H1 (cell line): ENCODE data around the gene KRT76. TPM values are rescaled to one million over a fixed set of nuclear protein-coding genes. Genes with fewer than 3 reads are reported as not detected.

Source experiments
- CTCF ChIA-PET: fragments of 300-600 bp; sonication (Branson Sonifier 250); formaldehyde crosslinking; loops from one replicate; lab custom pipeline; 2021; ENCODE audit not compliant: partially characterized antibody; lab: Charles Lee
- POLR2A ChIA-PET: fragments of 300-600 bp; sonication (Branson Sonifier 250); formaldehyde crosslinking; loops from one replicate; lab custom pipeline; 2021; ENCODE audit warnings: inconsistent platforms; ENCODE audit not compliant: partially characterized antibody; lab: Charles Lee
- DNase-seq, 2 experiments: peaks; one replicate each; pipeline versions ENCODE4 v3.0.0 to v3.0.0-alpha.2; 2010 to 2022; ENCODE audit warnings: low spot score in 2 of 2, low read depth in 1 of 2, mixed read lengths in 1 of 2
- FAIRE-seq: peaks from 2 replicates; lab custom pipeline; 2011; peaks lifted over from hg19 to GRCh38; lab: Jason Lieb, UNC
- H2AFZ ChIP-seq: 2 replicates; pipeline ENCODE4 v1.8.1; 2012; ENCODE audit warnings: low read length, inconsistent platforms
- H2AK5ac ChIP-seq: 2 replicates; pipeline ENCODE4 v1.6.1; 2013; ENCODE audit warnings: low read depth, low read length
- H2BK120ac ChIP-seq: replicated peaks from 2 replicates; pipeline ENCODE3; 2013; ENCODE audit warnings: low read depth, low read length, inconsistent platforms
- H2BK12ac ChIP-seq: 2 replicates; pipeline ENCODE4 v1.6.1; 2013; ENCODE audit warnings: low read depth, low read length
- H2BK15ac ChIP-seq: 2 replicates; pipeline ENCODE4 v1.6.1; 2013; ENCODE audit warnings: low read length
- H2BK20ac ChIP-seq: 2 replicates; pipeline ENCODE4 v1.6.1; 2013; ENCODE audit warnings: low read length
- H2BK5ac ChIP-seq: 2 replicates; pipeline ENCODE4 v1.6.1; 2013; ENCODE audit warnings: low read depth, low read length
- H3K14ac ChIP-seq: 2 replicates; pipeline ENCODE4 v1.6.1; 2013; ENCODE audit warnings: inconsistent platforms; ENCODE audit not compliant: insufficient read length
- H3K18ac ChIP-seq: 2 replicates; pipeline ENCODE4 v1.6.1; 2013; ENCODE audit warnings: low read length; ENCODE audit errors: extremely low read depth
- H3K23ac ChIP-seq: 2 replicates; pipeline ENCODE4 v1.6.1; 2013; ENCODE audit warnings: inconsistent platforms; ENCODE audit not compliant: insufficient read length
- H3K23me2 ChIP-seq: 2 replicates; pipeline ENCODE4 v1.6.1; 2013; ENCODE audit warnings: low read depth, low read length
- H3K27ac ChIP-seq: 2 replicates; pipeline ENCODE4 v1.6.1; 2011; ENCODE audit warnings: low read depth, low read length, inconsistent platforms
- H3K27me3 ChIP-seq, 4 experiments: replicated peaks in 1 of 4; 1 replicate in 1 of 4; 2 replicates in 3 of 4; pipeline versions ENCODE4 v1.6.1 to v1.8.1; 2011 to 2013; ENCODE audit warnings: low read length in 3 of 4, mild to moderate bottlenecking in 3 of 4, inconsistent platforms in 2 of 4, mixed read lengths in 2 of 4, moderate library complexity in 1 of 4; ENCODE audit not compliant: control insufficient read depth in 3 of 4, insufficient read depth in 3 of 4; ENCODE audit errors: extremely low read depth in 1 of 4
- H3K36me3 ChIP-seq, 4 experiments: 2 replicates each; pipeline versions ENCODE4 v1.6.1 to v1.8.1; 2011 to 2013; ENCODE audit warnings: mild to moderate bottlenecking in 4 of 4, low read length in 3 of 4, moderate library complexity in 2 of 4, control low read depth in 1 of 4, inconsistent platforms in 1 of 4; ENCODE audit not compliant: insufficient read depth in 4 of 4, control insufficient read depth in 2 of 4
- H3K4ac ChIP-seq: replicated peaks from 2 replicates; pipeline ENCODE3; 2013; ENCODE audit warnings: low read length, low read depth, mixed read lengths, inconsistent platforms; ENCODE audit not compliant: insufficient read length
- H3K4me1 ChIP-seq, 4 experiments: replicated peaks in 1 of 4; 1 replicate in 1 of 4; 2 replicates in 3 of 4; pipeline versions ENCODE4 v1.6.1 to v1.8.1; 2011 to 2013; ENCODE audit warnings: low read length in 3 of 4, inconsistent platforms in 2 of 4, mixed read lengths in 1 of 4; ENCODE audit not compliant: insufficient read depth in 4 of 4, control insufficient read depth in 3 of 4
- H3K4me2 ChIP-seq, 2 experiments: 2 replicates each; pipeline versions ENCODE4 v1.6.1 to v1.8.1; 2011 to 2013; ENCODE audit warnings: low read depth in 2 of 2, low read length in 2 of 2, control low read depth in 1 of 2, inconsistent platforms in 1 of 2, mild to moderate bottlenecking in 1 of 2; ENCODE audit not compliant: insufficient read depth in 1 of 2
- H3K4me3 ChIP-seq, 4 experiments: fragments of 200-600, 300-600 bp in 1 of 4; sonication (generic), shearing (Covaris generic), sonication (Bioruptor Twin) in 1 of 4; 2 replicates each; pipeline versions ENCODE4 v1.5.1 to v1.8.1; 2011 to 2016; ENCODE audit warnings: low read length in 4 of 4, low read depth in 3 of 4, control low read depth in 2 of 4, inconsistent platforms in 2 of 4, mild to moderate bottlenecking in 2 of 4, mixed read lengths in 1 of 4, moderate library complexity in 1 of 4; ENCODE audit not compliant: insufficient read depth in 2 of 4; ENCODE audit errors: extremely low read depth in 1 of 4
- H3K56ac ChIP-seq: replicated peaks from 2 replicates; pipeline ENCODE3; 2013; ENCODE audit warnings: low read depth, mild to moderate bottlenecking, mixed read lengths, low read length, inconsistent platforms; ENCODE audit not compliant: insufficient read length
- H3K79me1 ChIP-seq: 2 replicates; pipeline ENCODE4 v1.6.1; 2013; ENCODE audit warnings: low read depth, low read length, control low read depth
- H3K79me2 ChIP-seq, 2 experiments: 2 replicates each; pipeline versions ENCODE4 v1.6.1 to v1.8.1; 2012 to 2013; ENCODE audit warnings: low read length in 2 of 2, mild to moderate bottlenecking in 2 of 2, inconsistent platforms in 1 of 2; ENCODE audit not compliant: insufficient read depth in 2 of 2, control insufficient read depth in 1 of 2
- H3K9ac ChIP-seq, 4 experiments: replicated peaks in 1 of 4; 1 replicate in 1 of 4; 2 replicates in 3 of 4; pipeline versions ENCODE4 v1.6.1 to v1.8.1; 2011 to 2013; ENCODE audit warnings: low read depth in 3 of 4, low read length in 3 of 4, control low read depth in 2 of 4, mild to moderate bottlenecking in 2 of 4, moderate library complexity in 2 of 4, inconsistent platforms in 1 of 4; ENCODE audit errors: extremely low read depth in 1 of 4
- H3K9me3 ChIP-seq, 2 experiments: 2 replicates each; pipeline versions ENCODE4 v1.6.1 to v1.8.1; 2012 to 2013; ENCODE audit warnings: mild to moderate bottlenecking in 2 of 2, moderate library complexity in 2 of 2, control low read depth in 1 of 2, inconsistent platforms in 1 of 2, low read depth in 1 of 2, low read length in 1 of 2, mixed read lengths in 1 of 2; ENCODE audit not compliant: insufficient read depth in 2 of 2
- H4K20me1 ChIP-seq, 2 experiments: replicated peaks in 1 of 2; 2 replicates each; pipeline versions ENCODE3 to v1.8.1; 2011 to 2013; ENCODE audit warnings: inconsistent platforms in 2 of 2, low read length in 2 of 2, mild to moderate bottlenecking in 1 of 2; ENCODE audit not compliant: insufficient read depth in 2 of 2, control insufficient read depth in 1 of 2
- H4K5ac ChIP-seq: 2 replicates; pipeline ENCODE4 v1.6.1; 2013; ENCODE audit warnings: low read length, low read depth, mixed read lengths, inconsistent platforms; ENCODE audit not compliant: insufficient read length
- H4K8ac ChIP-seq: 2 replicates; pipeline ENCODE4 v1.8.0; 2013; ENCODE audit warnings: mild to moderate bottlenecking, moderate library complexity, low read length, inconsistent platforms; ENCODE audit not compliant: insufficient read depth; ENCODE audit errors: extremely low read depth
- H4K91ac ChIP-seq: replicated peaks from 2 replicates; pipeline ENCODE3; 2013; ENCODE audit warnings: low read length, mixed read lengths, inconsistent platforms; ENCODE audit not compliant: insufficient read length
- ATF3 ChIP-seq: IDR thresholded peaks from 2 replicates; pipeline ENCODE4 v1.6.1; 2011; ENCODE audit warnings: low read depth, mild to moderate bottlenecking, low read length; ENCODE audit not compliant: insufficient read depth
- WGBS, 2 experiments: shearing (Covaris generic) in 1 of 2; methylation state at CpG; one replicate each; pipeline versions ENCODE4 v1.1.6 to v1.1.7; 2013 to 2015; ENCODE audit warnings: low lambda C conversion rate in 2 of 2, mixed read lengths in 2 of 2, inconsistent platforms in 1 of 2, low coverage in 1 of 2, missing lambda C conversion rate in 1 of 2; ENCODE audit not compliant: insufficient replicate concordance in 2 of 2, insufficient coverage in 1 of 2, insufficient read length in 1 of 2; ENCODE audit errors: extremely low coverage in 1 of 2, missing lambda C conversion rate in 1 of 2; 5-methylcytosine and 5-hydroxymethylcytosine counted together
- polyA plus RNA-seq, 7 experiments: library from polyadenylated mRNA; depleted of rRNA in 3 of 7; stranded (reverse) in 5 of 7; unstranded in 2 of 7; fragments of >200 nt in 5 of 7; fragments of 200-250 nt in 2 of 7; gene quantifications; 1 replicate in 5 of 7; 2 replicates in 1 of 7; 4 replicates in 1 of 7; pipeline versions ENCODE4 v1.2.1 to v1.2.3, GENCODE V29; 2011 to 2013; ENCODE audit warnings: missing spikeins in 2 of 7, mixed read lengths in 2 of 7
- total RNA-seq: library from RNA; stranded (reverse); fragmentation: NEBNext Ultra II Directional; extraction: Animal tissue kit (Norgen Biotek cat#: 25700); gene quantifications from 2 replicates; pipeline ENCODE4 v1.2.1, GENCODE V29; 2021

Gene KRT76
- total and polyA plus RNA-seq, 2 of the 8 experiments (the other 6 are each of a cell fraction or from before 2014, with no cell fraction given): not detected

GRCh38 chr12:52772188-52772587 lies 5.0 kb downstream of the KRT76 start:
- Histone ChIP-seq H2BK15ac (no peak overlapping the region), H3K18ac (no peak overlapping the region), H3K4me2 (no peak overlapping the region), H3K23me2 (no peaks in the 10 kb centered on the region), H2AK5ac (no peak overlapping the region), H3K27ac (no peak overlapping the region), H4K5ac (no peak overlapping the region), H2BK20ac (no peak overlapping the region), H3K9ac (no peak overlapping the region), H3K56ac (no peak overlapping the region), H4K20me1 (no peaks in the 10 kb centered on the region), H3K14ac (no peak overlapping the region), H3K4ac (no peak overlapping the region), H3K79me2 (no peaks in the 10 kb centered on the region), H2BK12ac (no peak overlapping the region), H2BK5ac (no peak overlapping the region), H4K91ac (no peak overlapping the region), H3K9me3 (no peaks in the 10 kb centered on the region), H2BK120ac (no peak overlapping the region), H4K8ac (no peak overlapping the region), H3K4me1 (no peaks in the 10 kb centered on the region), H2AFZ (no peak overlapping the region), H3K4me3 (no peak overlapping the region), H3K27me3 (0 out of 7 replicates have a peak, but pooled peaks cover 0 to 2% (median 0%) of the 10 kb centered on the region in 4 experiments), H3K79me1 (no peaks in the 10 kb centered on the region), H3K36me3 (no peaks in the 10 kb centered on the region), H3K23ac (no peak overlapping the region)
- ChIA-PET POLR2A (no interaction called here), CTCF (interaction anchor here (0.7 to 0.9 kb wide), 2 partner anchors 17 to 102 kb away, joined by 3 read pairs; no protein-coding TSS in a partner anchor)
- FAIRE-seq (no peak), DNase-seq (no peak)
- WGBS, 2 experiments: 95% methylated on average over 4 of the region's 4 CpGs; no CpG with 5 or more reads in 1 of the 2 experiments
- TF ChIP-seq ATF3: no peak
